Measurements from ENCODE around the gene ABCB1. TPM values are rescaled to one million over a fixed set of nuclear protein-coding genes. Genes with fewer than 3 reads are reported as not detected.
"Not testable (repeated sequence)": the region's sequence is repeated elsewhere in the genome, so short reads cannot be mapped to it uniquely, and the experiment has no call there.

Gene ABCB1
- total RNA-seq, 1 experiment from 2014 or later = under 0.01 TPM

- DNase-seq (ENCODE audit: low read depth) = no peak
Measured at GRCh38 chr7:87473192-87473591, 127.5 kb downstream of the ABCB1 start.

GRCh38 chr7:87471473-87471872 is 129.2 kb downstream of the ABCB1 start:
- no peak for DNase-seq (ENCODE audit: low read depth)

GRCh38 chr7:87469204-87469603 is 131.5 kb downstream of the ABCB1 start:
- not testable (repeated sequence) for DNase-seq (ENCODE audit: low read depth)

GRCh38 chr7:87465534-87465880 is 135.2 kb downstream of the ABCB1 start:
- DNase-seq (ENCODE audit: low read depth) = not testable (repeated sequence)

GRCh38 chr7:87464830-87465533 is 135.7 kb downstream of the ABCB1 start:
- not testable (repeated sequence) for DNase-seq (ENCODE audit: low read depth)

GRCh38 chr7:87463982-87464381 is 136.7 kb downstream of the ABCB1 start:
- no peak for DNase-seq (ENCODE audit: low read depth)

- DNase-seq (ENCODE audit: low read depth) = not testable (repeated sequence)
Measured at GRCh38 chr7:87460444-87460843, 140.2 kb downstream of the ABCB1 start.

- no peak for DNase-seq (ENCODE audit: low read depth)
Measured at GRCh38 chr7:87459941-87460340, 140.7 kb downstream of the ABCB1 start.

- DNase-seq (ENCODE audit: low read depth) = no peak
Measured at GRCh38 chr7:87458148-87458547, 142.5 kb downstream of the ABCB1 start.

GRCh38 chr7:87456247-87456646 is 144.4 kb downstream of the ABCB1 start:
- no peak for DNase-seq (ENCODE audit: low read depth)

Other genes with a start within 250 kb of the ABCB1 start
- 0.60 and 0.68 TPM in 2 replicates for gene ABCB4, start 125.2 kb downstream of the ABCB1 start, total RNA-seq (2014; rRNA removed; shearing (Covaris generic))
- 0.10 and 0.12 TPM in 2 replicates for gene RUNDC3B, start 27.5 kb upstream of the ABCB1 start, total RNA-seq (2014; rRNA removed; shearing (Covaris generic))